GM19239 (cell line): Measurements from ENCODE around the gene TAF3.

Experiments used
- DNase-seq: peaks from one replicate; pipeline ENCODE4 v3.0.0; 2011; ENCODE audit warnings: low spot score; ENCODE audit not compliant: insufficient read length
- FAIRE-seq: peaks from 2 replicates; lab custom pipeline; 2011; peaks lifted over from hg19 to GRCh38; lab: Jason Lieb, UNC

TAF3 gene

DNA sequence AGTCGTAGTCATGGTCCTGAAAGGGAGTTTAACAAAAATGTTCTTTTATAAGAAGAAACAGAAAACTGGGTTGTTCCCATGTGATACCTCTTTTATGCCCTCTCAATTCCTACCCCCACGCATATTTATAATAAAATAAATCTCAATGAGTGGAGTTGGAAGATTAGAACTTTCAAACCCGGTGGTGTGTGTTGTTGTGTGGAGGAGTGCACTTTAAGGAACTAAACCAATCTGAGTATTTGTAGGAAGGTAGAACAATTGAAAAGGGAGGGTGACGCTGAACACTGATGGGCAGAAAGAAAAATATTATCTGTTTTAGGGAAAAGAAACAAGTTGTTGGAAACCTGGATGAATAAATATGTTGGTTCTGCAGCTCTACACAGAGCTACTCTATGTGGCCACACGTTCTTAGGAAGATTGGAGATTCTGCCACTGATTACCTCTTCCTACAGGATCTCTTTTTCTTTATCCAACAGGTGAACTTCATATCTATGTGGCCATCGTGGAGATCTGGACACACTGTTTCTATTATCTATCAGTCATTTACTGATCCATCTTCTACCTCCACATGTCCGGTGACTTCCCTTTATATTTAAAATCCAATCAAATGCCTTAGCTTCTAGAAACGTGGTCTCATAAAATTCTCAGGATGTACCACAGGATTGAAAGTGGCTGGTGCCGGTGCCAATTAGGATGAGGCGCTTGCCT, 223.1 kb downstream of the TAF3 start:
- DNase-seq (no peak), FAIRE-seq (no peak)

DNA sequence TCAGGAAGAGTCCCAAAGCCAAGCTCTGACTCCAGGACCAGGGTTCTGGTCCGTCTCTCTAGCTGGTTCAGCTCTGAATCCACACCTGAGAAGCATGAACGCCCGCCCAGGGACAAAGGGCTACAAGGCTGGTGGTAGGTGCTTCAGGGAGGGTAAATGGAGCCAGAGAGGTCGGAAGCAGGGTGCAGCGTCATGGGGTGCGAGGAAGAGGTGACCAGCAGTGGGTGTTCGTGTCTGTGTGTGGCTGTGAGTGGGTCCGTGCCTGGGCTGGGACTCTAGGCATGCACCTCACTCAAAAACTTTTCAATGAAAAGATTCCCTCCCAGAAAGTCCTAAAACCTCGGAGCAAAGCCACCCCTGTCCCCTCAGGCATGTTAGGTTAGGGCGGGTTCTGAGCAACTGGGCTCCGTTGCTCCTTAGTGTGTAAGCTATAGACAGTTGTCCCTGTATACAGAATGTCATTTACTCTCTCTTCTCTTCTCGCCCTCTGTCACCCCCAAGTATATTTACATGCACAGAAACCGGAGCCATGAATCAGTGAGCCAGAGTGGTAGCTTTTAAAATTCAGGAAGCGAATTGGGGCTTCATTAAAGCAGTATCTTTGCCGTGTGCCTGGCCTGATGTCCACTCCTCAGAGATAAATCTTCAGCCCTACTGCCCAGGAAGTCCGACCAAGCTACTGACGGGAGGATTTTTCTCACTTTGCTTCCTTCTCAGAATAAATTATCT, 223.9 kb downstream of the TAF3 start:
- no peak for DNase-seq
- no peak for FAIRE-seq

DNA sequence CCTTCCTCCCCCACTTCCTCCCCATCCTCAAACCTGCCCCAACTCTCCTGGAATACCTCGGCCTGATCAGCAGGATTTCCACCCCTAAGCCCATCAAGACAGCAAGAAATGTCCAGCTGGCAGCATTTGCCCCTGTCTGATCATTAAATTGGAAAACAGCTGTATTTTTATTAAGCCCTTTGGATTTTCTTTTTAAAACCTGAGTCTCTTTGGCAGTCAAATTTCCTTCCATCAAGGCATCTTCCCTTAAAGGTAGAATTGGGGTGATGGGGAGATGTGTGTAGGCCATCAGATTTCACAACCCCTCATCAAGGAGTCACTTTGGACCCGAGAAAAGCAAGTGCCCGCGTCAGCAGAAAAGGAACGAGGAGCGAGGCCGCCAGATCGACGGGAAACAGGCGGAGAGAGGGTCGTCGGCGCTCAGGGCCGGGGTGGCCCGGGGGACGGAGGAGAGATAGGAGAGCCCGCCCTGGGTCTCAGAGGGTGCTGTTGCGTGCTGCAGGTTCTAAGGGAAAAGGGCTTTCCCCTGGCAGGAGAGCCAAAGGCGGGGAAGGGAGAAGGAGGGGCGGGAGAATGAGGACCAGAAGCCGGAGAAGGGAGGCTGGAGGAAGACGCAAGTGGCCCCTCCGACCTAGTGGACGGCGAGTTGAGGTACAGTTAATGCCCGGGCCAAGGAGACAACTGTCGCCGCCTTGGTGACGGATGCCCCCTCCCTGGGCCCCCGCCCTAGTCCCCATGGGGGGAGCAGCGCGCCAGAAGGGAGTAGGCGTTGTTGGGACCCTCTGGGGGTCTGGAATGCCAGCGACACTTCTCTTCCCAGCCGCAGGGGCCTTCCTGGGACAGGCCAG, 224.6 kb downstream of the TAF3 start:
- DNase-seq (no peak), FAIRE-seq (no peak)

DNA sequence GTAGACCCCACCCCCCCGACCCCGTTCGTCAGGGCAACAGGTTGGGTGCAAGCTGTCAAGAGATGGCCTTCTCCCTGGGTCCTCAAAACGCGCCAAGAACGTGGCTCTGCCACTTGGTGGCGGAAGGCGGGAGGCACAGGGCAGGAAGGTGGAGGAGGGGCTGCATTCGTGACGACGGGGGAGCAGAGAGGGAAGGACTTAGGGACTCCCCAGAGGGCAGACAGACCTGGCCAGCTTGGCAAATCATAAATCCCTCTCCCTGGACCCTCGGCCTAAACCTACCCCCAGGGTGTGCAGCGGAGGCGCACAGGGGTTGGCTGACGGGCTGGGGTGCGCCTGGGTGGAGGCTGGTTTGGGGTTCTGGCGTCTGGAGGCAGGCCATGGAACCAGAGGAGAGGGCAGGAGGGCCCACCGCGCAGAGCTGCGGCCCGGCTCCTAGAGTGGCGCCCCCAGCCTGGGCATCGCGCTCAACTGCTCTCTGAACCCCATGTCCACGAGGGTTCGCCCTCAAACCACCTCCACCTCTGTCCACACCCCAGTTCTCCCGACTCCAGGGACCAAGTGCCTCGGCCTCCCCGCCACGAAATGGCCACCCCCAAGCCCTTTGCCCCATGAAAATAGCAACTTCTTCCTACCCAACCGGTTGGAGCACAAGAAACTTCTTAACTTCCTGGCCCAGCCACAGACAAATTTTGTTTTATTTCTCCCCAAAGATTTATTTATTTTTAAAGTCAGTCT, 225.4 kb downstream of the TAF3 start:
- FAIRE-seq (no peak), DNase-seq (no peak)

DNA sequence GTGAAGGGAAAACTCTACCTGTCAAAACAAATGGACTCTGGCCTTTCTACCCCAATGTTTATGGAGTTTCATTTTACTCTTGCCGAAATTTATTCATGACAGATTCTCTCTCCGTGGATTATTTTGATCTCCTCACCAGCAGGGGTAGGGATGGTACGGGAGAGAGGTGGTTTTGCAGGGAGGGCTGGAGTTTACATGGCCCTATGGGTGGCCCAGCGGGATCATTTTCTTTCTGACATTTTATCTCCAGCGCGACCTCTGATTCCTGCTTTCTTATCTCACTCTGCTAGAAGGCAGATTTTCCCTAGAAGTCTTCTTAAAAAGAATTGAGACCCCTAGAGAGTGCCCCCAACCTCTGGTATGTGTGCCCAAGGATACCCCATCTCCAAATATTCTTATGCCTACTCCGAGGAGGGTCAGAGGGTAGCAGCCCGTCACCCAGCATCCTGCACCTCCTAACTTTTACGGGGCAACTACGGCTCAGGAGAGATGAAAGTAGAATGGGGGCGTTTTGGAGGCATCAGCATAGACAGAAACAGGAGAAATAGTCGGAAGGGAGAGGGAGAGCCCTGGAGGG, 226.1 kb downstream of the TAF3 start:
- DNase-seq (no peak), FAIRE-seq (no peak)

DNA sequence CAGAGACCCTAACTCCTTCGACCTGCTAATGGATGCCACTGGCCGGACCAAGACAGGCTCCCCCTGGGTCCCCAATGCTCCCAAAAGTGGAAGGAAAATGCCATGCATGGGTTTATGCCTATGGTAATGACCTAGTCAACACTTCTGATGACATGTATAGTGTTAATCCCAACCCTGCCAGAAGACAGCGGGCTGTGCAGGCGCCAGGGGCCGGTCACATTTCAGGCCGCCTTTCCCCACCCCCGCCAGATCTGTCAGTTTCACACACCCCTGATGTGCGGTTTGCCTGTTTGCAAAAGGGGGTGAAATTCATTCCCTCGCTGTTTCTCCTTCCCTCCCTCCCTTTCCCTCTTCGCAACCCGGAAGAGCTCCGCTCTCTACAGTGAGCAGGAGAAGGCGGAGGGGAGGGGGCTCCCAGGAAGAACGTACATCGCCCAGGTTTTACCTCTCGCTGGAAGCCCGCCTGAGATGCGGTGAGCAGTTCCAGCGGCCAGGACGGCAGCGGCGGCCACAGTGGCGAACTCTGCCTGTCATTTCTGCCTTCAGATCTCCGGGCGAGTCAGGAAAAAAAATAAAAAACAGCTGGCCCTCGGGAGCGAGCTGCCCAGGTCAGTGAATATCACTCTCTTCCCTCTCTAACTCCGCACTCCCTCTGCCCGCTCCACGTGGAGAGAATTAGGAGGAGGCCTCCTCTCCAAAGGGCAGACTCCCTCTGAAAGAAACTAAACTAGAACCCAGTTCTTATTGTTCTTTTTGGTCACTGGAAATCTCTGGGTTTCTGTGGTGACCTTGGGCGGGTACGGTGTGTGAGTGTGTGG, 226.8 kb downstream of the TAF3 start:
- FAIRE-seq (no peak), DNase-seq (no peak)

DNA sequence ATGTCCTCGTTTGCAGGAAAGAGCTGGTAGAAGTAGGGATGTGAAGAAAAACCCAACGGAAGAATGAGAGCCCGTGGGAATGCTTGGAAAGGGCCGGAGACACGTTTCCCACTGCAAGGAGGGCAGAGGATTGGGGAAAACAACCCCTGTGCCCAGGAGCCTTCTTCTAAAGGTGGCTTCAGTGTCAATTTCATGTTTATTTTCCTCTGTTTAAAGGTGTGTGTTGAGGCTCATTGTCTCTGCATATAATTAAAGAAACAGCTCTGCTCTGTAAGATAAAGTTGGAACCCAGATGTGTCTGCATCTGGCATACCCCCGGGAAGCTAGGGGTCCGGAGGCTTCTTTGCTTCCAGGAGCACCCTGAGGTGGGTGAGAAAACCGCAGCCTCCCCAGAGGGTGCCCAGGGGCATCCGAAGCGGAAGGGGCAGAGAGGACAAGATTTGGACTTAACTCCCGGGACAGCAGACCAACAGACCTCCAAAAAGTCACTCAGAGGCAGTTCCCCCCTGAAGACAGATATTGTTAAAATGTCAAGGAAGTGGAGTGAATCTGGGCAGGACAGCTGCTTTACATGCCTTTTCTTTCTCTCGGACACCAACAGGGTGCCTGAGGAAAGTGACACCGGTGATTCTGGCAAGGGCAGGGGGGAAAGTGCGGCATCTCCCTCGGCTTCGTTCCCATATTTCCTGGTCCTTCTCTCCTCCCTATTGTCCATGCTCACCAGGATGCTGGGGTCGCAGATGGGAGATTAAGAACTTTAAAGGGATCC, 227.6 kb downstream of the TAF3 start:
- FAIRE-seq (no peak), DNase-seq (no peak)

DNA sequence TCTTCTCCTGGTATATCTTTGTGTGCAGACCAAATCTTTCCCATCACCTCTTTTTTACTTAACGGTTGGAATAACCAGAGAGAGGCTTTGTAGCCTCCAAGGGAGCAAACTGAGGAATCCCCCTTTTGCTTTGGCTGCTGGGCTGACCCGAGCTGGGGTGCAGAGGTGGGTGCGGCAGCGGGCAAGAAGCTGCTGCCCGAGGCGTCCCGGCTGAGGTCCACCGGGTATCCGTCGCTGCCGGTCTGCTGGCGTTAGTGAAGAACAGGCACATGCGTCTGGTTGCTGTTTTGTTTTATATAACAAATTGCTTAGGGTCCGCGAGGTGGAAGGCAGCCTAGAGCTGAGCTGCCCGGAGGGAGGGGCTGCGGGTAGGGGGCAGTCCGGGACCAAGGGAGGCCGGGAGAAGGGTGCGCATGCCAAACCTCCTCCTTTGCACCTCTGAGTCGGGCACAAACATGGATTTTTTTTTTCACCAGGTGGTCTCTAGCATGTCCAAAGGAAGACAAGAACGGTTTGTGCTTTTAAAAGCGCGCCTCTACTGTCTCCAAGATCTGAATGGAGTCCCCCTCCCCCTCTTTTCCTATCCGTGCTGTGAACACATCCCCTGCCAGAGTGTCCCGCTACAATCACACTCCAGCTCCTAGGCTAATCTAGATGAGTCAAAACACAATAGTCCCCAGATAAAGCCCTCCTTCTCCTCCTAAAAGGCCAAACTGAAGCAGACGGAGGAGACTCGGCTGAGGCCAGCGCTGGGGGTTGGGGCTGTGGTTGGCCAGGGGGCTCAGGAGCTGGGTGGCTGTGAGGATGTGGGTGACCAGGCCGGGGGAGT, 229.4 kb downstream of the TAF3 start:
- DNase-seq, result no peak

DNA sequence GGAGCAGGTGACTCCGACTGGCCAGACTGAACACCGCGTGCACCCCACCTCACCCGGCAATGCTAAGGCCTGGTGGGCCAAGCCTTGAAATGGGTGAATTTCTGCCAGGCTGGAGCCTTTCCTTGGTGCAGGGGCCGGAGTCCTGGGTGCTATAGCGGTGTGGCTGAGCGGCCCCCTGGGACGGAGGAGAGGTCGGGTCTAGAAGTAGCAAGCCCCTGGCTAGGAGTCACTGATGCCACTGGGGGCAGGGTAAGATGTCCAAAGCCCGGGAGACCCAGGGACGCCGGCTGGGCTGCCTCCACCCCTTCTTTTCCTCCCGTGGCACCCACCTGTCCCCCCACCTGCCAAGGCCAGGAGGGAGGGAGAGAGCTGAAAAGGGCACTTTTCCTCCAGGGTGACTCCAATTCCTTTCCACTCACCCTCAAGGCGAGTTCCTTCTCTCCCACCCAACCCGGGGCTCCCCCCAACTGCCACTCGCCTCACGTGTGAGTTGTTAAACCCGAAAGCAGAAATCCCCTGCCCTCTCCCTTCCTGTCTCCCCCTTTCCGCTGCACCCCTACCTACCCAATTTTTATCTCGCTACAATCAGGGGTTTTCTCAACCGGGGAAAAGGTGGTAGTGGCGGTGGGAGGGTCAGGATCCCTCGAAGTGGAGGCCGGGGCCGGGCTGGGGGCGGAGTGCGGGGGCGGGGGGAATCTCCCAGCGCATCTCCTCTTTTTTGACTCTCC, 230.1 kb downstream of the TAF3 start:
- FAIRE-seq, result no peak

More for the DNA sequence above, 229.4 kb downstream of the TAF3 start:
- no peak for FAIRE-seq

DNA sequence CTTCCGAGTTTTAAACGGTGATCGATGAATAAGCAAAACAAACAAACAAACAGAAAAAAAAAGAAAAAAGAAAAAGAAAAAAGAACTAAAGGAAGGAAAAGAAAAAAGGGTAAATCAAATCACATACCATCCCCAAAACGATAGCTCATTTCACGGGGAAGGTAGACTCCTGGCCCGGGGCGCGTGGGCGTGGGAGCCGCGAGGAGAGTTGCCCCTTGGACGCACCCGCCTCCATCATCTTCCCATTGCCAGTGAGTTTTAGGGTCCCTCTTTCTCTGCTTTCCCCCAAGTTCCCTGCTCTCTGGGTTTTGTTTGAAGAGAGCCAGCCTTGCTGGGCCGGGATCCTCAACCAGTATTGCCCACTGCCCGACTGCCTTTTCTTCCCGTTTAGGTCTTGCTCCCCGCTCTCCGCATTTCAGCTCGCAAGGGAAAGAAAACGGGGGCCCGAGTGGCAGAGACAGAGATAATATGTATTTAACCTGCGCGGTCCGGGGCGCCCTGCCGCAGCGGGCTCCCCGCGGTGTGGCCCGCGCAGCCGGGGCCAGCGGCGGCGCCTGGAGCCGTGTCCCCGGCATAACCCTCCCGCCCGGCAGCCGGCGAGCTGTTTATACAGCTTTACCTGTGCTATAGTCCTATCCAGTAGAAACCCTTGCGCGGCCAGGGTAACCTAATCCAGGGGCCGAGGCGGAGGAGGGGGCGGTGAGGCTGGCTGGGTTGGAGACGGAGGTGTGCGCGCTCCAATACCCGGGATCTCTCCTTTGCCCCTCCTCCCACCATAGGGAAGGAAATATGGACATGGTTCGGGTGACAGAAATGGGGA, 230.9 kb downstream of the TAF3 start:
- DNase-seq, result no peak
- no peak for FAIRE-seq

More for the DNA sequence above, 230.1 kb downstream of the TAF3 start:
- DNase-seq, result no peak

DNA sequence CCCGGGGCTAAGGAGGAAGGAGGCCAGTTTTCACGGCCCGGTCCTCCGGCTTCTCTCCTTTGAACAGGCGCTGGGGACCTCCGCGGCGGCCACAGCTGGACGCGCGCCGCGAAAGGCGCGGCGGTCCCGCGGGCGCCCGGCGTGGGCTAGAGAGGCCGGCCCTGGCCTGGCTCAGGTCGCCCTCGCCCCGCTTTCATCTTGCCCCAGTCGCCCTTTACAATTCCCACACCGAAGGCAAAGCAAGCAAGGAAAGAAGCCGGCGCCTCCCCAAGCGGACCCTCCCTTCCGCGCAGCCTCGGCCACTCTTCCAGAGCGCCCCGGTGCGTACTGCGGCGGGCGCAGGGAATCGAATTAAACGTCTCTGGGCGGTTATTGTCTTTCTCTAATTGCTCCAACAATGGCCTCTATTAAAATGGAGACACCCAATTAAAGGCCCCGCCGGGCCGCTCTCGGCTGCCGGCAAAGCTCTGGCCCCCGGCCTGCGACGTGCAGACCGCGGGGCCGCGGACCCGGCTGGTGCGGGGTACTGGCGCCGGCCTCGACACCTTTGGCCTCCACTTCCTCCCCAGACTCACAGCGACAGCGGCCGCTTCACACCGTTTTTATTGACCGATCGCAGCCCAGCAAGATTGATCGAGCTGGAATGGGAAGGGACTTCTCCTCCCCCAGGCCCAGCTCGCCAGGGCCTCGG, 231.7 kb downstream of the TAF3 start:
- DNase-seq, result no peak
- no peak for FAIRE-seq

DNA sequence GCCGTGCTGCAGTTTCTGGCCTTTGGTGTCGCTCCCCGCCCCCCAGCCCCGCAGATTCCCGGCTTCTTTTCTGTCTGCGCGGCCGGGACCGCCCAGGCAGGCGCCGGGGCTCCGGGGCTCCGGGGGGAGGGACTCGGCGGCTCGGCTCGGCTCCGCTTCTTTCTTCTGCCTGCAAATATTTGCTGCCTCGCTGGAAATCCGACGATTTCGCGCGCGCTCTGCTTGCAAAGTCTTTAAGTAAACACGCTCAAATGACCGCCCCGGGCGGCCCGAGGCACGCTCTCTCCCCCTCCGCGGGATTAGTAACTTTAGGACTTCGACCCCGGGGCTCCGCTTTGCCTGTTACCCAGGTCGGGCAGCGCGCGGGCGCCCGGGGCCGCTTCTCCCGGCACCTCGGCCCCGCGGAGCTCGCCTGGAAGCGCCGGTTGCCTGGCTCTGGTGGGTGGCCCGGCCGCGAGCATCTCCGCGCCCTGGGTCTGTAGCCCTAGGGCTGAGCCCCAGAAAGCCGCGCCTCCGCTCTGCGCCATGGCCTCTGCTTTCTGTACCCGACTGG, 232.3 kb downstream of the TAF3 start:
- no peak for DNase-seq
- no peak for FAIRE-seq

DNA sequence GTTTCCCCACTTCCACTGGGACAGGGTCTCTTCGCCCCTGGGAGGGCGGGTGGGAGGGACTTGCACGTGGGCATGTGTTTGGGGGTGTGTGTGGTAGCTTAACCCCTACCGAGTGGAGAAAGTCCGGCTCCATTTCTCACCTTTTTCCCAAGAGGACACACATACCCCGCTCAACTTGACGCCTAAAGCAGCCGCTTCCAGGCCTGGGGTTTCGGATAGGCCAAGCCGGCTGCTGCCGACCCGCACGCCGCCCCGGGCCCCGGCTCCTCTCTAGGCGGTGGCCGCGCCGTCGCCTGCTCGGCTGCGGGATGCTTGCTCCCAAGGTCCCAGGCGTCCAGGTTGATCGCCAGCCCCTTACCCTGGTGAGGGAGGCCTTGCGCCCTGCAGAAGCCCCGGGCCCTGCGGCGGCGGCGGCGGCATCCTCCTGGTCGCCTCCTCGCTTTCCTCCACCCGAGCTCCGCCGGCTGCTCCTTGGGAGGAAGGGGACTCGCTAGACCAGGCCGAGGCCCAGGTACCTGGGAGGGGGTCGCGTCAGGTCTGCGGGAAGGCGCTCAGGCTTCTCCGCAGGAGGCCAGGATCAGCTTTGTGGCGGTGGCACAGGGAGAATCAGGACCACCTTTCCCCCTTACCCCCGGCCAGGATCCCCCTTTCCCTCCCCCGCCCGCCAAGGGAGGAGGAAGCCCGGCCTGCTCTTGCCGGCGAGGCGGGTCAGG, 233.0 kb downstream of the TAF3 start:
- FAIRE-seq, result no peak
- DNase-seq, result no peak

DNA sequence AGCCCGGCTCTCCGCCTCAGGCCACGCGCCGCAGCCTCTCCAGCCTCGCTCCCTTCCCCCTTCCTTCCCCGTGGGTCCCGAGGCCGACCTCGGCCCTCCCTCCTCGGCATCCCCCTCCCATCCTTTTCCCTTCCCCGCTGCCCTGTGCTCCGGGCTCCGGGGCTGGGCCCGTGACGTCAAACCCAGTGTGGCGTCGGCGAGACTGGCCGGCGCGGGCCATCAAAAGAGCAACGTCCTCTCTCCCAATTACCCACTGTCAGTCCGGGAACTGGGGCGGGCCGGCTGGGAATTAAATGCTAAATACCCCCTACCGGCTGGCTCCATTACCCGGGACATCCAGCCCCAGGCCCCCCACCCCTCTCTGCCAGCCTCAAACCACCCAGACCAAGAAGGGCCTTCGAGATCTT, 233.5 kb downstream of the TAF3 start:
- FAIRE-seq (no peak), DNase-seq (no peak)
